Retinal pigment epithelial cell (primary cell): ENCODE results near the gene CYREN.
"Not testable (repeated sequence)": the region's sequence is repeated elsewhere in the genome, so short reads cannot be mapped to it uniquely, and the experiment has no call there.

Experiments
- DNase-seq: peaks from one replicate; pipeline ENCODE4 v3.0.0-alpha.2; 2010; ENCODE audit warnings: low read depth
- H3K4me3 ChIP-seq: 2 replicates; pipeline ENCODE4 v1.5.1; 2011; ENCODE audit warnings: mild to moderate bottlenecking, low read length, control low read depth, moderate library complexity
- TF ChIP-seq, protein P1 (sequence below): conservative IDR thresholded peaks from 2 replicates; pipeline ENCODE4 v1.5.1; 2011; ENCODE audit warnings: low read depth, low read length, control low read depth, inconsistent platforms

CYREN gene

DNA sequence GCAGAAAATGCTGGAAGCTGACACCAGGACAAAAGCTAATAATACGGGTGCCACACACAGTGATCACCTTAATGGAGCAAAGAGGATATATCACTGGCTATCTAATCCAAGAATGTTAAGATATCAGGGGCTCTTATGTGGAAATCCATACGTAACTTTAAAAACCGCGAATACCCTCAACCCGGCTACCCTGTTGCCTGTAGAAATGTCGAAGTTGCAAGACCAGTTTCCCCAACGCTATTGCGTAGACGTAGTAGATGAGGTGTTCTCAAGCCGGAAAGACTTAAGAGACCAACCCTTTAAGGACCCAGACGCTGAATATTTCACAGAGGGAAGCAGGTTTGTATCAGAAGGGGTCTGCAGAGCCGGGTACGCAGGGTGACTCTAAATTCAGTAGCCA is 7.9 kb upstream of the CYREN start:
- no peak for DNase-seq
- TF ChIP-seq, protein P1, sequence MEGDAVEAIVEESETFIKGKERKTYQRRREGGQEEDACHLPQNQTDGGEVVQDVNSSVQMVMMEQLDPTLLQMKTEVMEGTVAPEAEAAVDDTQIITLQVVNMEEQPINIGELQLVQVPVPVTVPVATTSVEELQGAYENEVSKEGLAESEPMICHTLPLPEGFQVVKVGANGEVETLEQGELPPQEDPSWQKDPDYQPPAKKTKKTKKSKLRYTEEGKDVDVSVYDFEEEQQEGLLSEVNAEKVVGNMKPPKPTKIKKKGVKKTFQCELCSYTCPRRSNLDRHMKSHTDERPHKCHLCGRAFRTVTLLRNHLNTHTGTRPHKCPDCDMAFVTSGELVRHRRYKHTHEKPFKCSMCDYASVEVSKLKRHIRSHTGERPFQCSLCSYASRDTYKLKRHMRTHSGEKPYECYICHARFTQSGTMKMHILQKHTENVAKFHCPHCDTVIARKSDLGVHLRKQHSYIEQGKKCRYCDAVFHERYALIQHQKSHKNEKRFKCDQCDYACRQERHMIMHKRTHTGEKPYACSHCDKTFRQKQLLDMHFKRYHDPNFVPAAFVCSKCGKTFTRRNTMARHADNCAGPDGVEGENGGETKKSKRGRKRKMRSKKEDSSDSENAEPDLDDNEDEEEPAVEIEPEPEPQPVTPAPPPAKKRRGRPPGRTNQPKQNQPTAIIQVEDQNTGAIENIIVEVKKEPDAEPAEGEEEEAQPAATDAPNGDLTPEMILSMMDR, result no peak
- no peak overlapping the region for H3K4me3 ChIP-seq

GRCh38 chr7:135177028-135177696 is 6.7 kb upstream of the CYREN start:
- H3K4me3 ChIP-seq, result no peak overlapping the region
- no peak for DNase-seq
- TF ChIP-seq, protein P1, result no peak

DNA sequence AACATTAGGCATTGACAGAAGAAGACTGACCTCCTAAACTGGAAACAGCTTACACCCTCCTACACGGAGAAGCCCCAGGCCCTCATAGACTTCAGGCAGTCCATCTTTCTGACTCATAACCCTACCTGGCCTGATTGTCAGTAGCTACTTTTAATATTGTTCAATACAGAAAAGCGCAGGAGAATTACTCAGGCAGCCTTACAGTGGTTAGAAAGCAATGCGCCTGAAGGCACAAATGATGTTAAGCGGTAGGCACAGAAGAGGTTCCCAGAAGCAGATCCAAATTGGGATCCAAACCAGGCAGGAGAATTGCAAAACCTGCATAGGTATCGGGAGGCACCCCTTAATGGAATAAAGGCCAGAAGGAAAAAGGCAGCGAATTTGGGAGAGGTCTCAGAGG is 5.4 kb upstream of the CYREN start:
- TF ChIP-seq, protein P1, result no peak

DNA sequence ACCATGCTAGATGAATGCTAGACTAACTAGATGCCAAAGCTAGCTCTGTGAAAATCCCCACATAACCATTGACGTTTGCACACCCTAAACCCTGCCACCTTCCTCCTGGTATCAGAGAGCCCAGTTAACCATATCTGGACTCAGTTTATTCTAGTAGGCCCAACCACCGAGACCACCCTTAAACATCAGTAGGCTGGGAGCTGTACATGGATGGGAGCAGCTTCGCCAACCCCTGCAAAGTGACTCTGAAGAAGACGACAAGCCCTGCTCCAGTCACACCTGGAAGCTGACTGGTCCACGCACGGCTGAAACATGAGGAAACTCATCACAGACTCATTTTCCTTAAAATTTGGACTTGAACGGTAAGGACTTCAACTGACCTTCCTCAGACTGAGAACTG is 4.4 kb upstream of the CYREN start:
- TF ChIP-seq, protein P1, result no peak
- no peak for DNase-seq
- no peak overlapping the region for H3K4me3 ChIP-seq

More for the DNA sequence above, 5.4 kb upstream of the CYREN start:
- H3K4me3 ChIP-seq, result no peak overlapping the region
- no peak for DNase-seq

DNA sequence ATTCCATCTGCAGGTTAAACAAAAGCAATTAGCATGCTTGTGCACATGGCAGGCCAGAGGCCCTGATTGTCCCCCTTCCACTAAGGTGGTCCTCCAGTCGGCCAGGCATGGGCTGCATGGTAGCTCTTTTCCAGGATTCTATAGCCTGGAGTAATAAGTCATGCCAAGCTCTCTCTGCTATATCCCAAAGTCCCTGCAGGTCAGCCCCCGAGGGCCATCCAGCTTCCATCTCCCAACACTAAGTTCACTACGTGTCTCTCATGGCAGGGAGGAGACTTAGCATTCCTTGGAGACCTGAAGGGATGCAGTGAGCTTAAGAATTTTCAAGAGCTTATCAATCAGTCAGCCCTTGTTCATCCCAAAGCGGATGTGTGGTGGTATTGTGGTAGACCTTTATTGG is 3.4 kb upstream of the CYREN start:
- not testable (repeated sequence) for DNase-seq, H3K4me3 ChIP-seq

DNA sequence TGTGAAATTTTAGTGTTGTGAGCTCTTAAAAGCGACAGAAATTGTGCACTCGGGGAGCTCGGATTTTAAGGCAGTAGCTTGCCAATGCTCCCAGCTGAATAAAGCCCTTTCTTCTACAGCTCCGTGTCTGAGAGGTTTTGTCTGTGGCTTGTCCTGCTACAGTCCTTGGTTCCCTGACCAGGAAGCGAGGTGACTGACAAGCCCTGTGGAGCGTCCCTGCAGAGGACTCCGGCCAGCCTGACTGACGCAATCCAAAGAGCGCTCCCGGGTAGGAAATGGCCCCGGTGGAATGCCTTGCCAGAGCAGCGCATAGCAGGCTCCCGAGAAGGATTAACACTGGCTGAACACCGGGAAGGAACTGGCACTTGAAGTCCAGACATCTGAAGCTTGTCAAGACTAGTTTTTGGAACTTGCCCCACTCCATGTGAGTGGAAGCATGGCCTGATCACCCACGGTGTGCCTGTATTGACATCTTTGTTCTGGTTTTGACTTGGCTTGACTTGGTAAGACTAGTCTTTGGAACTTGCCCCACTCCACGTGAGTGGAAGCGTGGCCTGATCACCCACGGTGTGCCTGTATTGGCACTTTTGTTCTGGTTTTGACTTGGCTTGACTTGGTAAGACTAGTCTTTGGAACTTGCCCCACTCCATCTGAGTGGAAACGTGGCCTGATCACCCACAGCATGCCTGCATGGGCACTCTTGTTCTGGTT is 1.2 kb upstream of the CYREN start:
- peak; percentile 62 for DNase-seq
- H3K4me3 ChIP-seq, result not testable (repeated sequence)

- peak overlapping the region; percentile 56 for H3K4me3 ChIP-seq
- DNase-seq, result not testable (repeated sequence)
These were observed 533 bp upstream of the CYREN start for GRCh38 chr7:135170998-135171481.

DNA sequence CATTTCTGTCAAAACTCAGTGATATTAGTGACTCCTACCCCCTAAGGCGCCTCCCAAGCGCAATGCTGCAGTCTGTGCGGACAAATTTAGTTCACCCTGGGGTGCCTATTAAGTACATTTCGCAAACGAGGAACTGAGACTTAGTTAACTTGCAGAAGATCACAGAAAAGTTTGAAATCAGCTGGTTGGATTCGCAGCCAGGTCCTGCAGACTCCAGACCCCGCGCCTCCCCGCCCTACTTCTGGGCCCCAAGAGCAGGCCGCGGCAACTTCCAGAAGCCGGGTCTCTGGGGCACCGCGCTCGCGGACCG is 588 bp downstream of the CYREN start:
- TF ChIP-seq, protein P1, result no peak
- DNase-seq, result no peak
- peak overlapping the region; percentile 56 for H3K4me3 ChIP-seq
